NCI-H1930 (cell line): ENCODE measurements around the gene LPIN1.
"Not testable (repeated sequence)": the region's sequence is repeated elsewhere in the genome, so short reads cannot be mapped to it uniquely, and the experiment has no call there.

Experiments used
- DNase-seq, 2 experiments: peaks; one replicate each; lab custom pipeline; 2025; lab: John Stamatoyannopoulos, UW

Gene LPIN1

DNA sequence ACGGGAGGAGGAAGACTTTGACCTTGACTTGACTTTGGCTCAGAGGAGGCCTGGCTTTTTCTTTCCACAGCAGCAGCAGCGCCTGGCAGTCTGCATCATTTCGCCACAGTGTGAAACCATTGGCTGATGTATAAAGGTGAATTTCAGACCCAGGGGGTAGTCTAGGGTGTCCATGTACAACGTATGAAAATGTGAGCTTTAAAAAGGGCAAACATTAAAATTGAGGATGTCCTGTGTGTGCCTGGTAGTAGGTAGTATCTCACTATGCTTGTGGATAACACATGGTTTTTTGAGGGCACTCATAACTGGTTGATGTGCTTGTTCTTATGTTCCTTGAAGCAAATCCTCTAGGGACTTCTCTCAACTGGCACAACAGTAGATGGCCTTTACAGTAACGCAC is 86.1 kb downstream of the LPIN1 start:
- DNase-seq, result no peak

DNA sequence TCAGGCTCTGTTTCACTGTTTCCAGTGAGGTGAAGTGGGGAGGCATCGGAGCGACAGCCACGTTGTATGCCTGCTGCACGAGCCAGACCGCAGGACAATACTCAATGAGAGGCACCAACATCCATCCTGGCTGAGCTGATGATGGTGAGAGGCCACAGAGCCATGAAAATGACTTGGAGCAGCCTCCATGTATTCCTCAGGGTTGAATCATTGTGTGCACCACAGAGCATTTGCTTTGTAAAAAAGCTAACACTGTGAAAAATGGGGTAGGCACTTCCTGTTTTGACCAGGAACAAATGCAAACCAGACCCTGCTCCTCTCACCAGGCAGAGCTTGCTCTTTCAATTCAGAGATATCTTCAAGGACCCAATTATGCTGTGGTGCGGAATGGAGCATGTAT is 87.2 kb downstream of the LPIN1 start:
- no peak for DNase-seq

DNA sequence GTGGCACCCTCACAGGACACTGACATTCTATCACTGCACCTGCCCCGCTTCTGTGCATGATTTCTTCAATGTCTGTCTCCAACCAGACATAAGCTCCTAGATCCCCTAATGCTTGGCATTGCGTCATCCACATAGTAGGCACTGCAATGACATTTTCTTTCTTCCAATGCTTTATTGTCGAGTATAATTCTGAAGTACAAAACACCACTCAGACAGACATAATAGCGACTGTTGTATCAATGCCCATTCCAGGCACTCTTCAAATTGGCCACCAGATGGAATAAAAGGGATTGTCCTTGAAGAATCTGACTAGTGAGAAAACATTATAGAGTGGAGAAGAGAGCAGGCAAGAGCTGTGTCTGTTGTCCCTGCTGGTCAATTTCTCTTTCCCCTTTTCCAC is 89.0 kb downstream of the LPIN1 start:
- no peak for DNase-seq

DNA sequence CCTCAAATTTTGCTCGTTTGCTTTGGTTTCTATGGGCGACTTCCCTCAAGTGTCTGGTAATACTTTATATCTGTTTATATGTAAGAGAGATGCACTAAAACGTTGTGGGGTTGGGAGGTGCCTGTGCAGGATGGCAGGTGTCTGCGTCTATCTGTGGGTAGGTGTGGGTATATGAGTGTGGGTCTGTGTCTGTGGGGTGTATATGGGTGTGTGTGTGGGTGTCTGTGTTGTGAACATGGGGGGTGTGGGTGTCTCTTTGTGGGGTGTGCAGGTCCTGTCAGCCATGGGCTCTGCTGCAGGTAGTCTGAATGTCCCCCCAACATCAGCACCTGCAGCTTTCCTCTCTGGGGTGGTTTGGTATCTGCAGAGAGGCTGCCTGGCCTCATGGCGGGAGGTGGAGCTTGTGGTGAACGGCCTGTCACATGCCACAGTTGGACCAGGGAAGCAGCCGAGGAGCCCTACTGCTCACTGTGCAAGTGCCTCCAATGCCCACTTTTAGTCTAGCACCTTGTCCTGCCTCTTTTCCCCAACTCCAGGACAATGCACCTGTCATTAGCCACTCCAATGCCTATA is 90.3 kb downstream of the LPIN1 start:
- DNase-seq, result no peak

DNA sequence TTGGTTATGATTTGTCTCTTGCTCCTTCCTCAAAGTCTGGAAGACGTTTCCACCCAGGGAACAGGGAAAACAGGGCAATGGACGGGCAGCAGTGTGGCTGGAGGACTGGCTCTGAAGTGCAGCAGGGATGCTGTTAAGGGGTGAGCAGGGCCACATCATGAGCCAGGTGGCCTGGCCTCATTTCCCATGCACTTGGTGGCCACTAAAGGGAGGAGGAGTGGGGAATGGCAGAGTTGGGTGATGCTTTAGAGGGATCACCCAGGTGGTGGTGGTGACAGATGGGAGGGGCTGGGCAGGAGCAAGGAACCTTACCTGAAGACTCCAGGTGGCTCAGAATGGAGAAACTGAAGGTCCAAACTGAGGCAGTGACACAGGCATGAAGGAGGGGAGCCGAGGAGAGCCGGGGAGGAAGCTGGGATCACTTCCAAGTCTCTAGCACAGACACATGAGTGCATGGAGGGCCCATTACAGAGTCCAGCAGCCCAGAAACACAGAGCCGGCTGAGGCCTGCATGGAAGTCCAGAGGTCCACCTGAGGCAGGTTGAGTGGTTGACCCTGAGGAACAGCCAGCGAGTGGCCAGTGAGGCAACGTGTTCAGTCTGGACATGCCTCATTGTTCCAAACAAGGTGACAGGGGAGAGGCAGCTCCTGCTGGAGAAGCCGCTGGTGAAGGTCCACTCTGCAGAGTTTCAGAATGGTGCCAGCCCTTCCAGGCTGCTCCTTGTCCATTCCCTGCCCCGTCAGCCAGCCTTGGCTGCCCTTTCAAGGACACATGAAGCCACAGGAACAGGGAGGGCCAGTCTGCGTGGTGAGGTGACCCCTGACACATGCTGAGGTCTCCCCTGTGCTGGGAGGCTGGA is 91.7 kb downstream of the LPIN1 start:
- no peak for DNase-seq

DNA sequence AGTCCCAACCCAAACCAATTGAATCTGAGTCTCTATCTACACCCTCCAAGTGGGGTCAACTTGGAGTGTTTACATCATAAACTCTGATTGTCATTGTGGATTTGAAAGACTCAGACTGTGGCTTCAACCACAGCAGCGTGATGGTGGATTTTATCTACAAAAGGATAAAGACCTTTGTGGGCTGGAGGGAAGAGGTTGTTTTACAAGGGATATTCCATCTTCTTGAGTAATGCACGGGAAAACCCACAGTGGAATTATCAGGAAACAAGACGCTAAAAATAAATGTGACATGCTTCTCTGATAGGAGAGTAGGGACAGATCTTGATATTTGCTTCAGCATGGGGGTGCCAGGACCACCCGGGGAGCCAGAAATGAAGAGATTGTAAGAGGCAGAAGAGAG is 93.5 kb downstream of the LPIN1 start:
- no peak for DNase-seq

DNA sequence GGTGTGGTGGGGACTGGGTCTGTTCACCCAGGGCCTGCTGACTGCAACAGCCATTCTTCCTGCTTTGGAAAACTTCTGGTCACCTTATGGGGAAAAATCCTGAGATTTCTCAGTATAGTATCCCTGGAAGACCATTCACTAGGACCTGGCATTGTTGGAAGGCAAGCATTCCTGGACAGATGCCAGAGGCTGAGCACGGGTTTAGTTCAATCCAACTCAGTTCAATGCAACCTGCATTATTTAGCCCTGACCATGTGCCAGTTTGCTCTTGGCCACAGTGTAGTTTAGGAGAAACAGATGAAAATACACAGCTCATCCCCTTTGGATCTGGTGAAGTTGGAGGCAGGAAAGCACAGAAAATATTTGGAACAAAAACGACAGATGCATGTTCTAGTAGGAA is 95.9 kb downstream of the LPIN1 start:
- no peak for DNase-seq

DNA sequence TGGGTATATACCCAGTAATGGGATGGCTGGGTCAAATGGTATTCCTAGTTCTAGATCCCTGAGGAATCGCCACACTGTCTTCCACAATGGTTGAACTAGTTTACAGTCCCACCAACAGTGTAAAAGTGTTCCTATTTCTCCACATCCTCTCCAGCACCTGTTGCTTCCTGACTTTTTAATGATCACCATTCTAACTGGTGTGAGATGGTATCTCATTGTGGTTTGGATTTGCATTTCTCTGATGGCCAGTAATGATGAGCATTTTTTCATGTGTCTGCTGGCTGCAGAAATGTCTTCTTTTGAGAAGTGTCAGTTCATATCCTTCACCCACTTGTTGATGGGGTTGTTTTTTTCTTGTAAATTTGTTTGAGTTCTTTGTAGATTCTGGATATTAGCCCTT is 98.4 kb downstream of the LPIN1 start:
- DNase-seq, result not testable (repeated sequence)

DNA sequence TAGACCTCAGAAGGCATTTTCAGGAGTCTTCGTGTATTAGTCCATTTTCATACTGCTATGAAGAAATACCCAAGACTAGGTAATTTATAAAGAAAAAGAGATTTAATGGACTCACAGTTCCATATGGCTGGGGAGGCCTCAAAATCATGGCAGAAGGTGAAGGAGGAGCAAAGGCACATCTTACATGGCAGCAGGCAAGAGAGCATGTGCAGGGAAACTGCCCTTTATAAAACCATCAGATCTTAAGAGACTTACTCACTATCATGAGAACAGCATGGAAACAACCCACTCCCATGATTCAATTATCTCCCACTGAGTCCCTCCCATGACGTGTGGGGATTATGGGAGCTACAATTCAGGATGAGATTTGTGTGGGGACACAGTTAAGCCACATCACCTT is 101.5 kb downstream of the LPIN1 start:
- DNase-seq, result not testable (repeated sequence)

DNA sequence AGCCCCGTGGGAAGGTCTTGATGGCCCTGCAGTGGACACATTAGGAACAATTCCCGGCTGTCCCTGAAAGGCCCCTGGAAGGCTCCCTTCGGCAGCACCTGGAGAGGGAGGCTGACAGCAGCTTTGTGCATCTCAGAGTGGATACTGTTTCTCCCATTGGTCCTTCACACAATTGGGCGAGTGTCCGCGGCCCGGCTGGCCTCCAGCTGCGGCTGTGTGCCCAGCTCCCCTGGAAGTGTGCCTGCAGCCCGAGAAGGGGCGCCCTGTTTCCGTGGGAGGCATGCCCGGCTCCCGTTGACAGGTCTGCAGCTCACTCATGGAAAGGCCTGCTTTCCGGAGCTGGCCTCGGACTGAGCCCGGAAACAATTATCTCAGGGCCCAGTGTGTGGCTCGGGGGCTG is 103.7 kb downstream of the LPIN1 start:
- no peak for DNase-seq

DNA sequence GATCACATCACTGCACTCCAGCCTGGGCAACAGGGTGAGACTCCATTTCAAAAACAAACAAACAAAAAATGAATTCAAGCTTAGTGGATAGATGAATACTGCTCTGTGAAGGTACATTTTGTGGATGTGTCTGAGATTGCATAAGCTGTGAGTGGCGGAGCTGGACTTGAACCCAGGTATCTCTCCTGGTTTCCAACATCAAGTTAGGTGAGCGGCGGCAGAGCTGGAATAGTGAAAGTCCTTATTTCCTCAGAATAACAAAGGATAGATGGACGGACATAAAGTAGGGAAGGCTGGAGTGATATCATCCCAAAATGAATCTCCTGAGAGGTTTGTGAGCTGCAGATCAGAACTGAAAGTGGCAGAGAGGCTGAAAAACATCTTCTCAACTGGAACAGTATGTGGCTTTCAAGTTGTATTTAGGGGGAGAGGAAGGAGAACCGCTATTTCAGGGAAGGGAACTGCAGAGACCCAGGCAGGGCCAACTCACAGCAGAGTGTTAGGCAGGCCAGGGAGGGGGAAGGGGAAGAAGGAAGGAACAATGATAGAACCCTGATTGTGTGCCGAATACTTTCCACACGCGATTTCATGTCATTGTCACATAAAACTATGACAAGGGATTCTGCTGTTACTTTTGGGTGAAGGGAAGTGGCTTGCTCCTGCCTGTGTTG is 106.2 kb downstream of the LPIN1 start:
- DNase-seq, result no peak

DNA sequence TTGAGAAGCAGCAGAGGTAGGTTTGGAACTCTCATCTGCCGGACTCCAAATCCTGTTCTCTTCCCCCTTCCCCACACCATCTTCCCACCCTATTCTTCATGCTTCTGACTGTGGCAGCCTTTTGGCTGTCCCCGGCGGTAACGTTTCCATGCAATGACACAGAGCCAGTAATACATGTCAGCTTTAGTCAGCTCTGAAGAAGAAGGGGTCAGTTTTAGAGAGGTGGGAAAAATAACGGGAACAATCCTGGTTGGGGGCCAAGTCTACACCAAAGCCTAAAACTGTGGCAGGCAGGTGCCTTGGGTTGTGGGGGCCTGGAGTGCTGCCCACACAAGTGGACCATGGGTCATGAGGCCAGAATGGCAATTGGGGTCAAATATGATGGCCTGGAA is 106.8 kb downstream of the LPIN1 start:
- DNase-seq, result no peak

DNA sequence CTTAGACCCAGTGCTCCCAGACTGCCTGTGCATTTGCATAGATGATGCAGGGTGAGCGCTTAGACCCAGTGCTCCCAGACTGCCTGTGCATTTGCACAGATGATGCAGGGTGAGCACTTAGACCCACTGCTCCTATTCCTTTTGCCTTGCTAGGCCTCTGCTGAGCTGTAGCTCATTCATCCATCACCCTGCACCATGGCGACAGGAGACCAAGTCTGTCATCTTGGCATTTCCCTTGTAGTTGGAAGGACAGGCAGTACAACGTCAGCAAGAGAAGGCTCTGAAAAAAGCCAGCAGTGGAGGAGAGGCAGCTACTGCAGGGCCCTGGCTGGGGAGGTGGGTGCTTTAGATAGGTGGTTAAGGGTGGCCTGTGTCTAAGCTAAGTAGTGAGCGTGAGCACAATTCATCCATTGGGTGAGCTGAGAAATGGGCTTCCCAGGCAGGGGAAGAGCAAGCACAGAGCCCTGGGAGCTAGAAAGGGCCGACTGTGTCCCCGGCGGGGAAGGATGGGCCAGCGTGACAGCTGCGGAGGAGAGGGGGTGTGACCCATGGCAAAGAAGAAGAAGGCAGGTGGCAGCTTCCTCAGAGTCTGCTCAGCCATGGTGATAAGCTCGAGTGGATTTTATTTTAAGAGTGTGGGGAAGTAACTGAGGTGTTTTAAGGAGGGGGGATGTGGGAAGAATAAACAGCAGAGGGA is 108.8 kb downstream of the LPIN1 start:
- DNase-seq, result no peak

DNA sequence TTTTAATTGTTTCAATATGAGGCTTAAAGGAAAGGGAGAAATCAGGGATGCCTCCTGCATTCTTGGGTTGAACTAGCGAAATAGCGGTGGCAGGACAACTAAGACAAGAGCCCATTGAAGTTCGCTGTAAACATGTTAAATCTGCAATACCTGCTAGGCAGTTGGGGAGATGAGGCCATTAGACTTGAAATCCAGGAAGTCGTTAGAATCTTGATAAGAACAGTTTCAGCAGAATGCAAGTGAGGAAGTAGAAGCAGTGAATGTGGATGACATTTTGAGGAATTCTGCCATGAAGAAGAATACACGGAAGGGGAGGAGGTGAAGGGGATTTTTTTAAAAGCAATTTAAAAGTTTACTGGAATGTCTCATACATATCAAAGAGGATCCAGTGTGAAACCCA is 109.7 kb downstream of the LPIN1 start:
- DNase-seq, result no peak

DNA sequence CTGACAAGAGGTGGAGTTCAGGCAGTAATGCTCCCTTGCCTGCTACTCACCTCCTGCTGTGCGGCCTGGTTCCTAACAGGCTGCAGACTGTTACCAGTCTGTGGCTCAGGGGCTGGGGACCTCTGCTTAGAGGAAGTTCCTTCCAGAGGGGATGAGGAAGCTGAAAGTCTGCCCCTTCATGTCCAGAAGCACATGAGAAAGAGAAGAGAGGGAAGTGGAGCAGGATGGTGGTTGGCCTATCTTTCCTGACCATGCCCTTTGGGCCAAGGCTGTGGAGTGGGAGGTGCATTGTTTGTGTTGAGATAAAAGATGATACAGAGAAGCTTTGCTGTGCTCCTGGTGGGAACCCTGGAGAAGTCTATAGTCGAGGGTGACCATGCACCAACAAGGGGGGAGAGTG is 112.5 kb downstream of the LPIN1 start:
- DNase-seq, result no peak

DNA sequence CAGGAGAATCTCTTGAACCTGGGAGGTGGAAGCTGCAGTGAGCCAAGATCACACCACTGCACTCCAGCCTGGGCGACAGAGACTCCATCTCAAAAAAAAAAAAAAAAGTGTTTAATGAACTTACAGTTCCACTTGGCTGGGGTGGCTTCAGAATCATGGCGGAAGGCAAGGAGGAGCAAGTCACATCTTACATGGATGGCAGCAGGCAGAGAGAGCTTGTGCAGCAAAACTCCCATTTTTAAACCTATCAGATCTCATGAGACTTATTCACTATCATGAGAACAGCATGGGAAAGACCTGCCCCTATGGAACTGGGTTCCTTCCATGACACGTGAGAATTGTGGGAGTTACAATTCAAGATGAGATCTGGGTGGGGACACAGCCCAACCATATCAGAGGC is 113.5 kb downstream of the LPIN1 start:
- not testable (repeated sequence) for DNase-seq

DNA sequence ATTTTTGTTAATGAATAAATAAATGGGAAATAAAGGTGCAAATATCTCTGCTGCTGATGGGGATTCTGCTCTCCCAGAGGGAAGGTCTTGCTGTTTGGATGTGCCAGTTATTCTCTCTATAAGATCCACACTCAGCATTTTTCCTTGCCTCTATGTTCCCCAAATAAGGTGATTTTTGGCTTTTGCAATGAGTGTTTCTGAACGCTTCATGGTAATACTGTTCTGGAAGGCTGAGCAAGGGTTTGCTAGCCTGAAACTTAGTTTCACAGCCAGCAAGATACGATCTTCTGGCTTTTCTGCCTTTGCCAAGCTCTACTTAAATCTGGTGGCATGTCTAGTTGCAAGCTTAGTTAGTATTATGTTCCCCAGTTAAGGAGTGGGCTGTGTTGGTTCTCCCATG is 114.6 kb downstream of the LPIN1 start:
- no peak for DNase-seq

DNA sequence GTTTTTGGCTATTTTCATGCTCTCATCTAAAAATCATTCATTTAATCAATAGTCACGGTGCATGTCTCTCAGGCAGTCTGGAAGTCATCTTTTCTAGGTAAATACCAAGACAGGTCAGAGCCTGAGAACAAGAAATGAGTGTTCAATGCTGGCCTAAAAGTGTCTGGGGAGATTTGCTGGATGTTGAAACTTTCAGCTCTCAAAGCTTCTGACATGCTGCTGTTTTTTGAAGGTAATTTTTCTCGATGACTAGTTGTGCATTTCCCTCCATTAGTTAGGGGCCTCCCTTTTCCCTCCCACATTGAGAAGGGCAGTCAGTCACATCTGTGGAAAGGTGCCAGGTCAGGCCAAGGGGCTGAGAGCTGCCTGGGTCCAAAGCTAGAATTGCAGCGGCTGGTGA is 115.6 kb downstream of the LPIN1 start:
- DNase-seq, result no peak

DNA sequence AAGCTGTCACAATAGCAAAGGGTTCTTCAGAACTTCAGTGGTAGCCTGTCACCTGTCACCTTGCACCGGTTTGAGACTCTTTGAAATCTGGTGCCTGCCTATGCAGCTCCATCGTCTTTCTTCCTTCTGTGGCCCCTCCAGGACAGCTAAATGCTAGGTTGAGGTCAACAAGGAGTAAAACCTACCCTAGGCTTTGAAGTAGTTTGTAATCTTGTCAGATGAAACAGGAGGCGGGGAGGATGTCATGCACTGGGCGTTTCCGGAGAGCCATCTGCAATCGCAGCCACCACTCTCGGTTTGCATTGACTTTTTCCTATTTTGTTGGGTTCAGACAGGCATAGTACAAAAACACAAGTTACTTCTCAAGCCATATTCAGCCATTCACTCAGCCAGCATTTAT is 116.7 kb downstream of the LPIN1 start:
- no peak for DNase-seq

DNA sequence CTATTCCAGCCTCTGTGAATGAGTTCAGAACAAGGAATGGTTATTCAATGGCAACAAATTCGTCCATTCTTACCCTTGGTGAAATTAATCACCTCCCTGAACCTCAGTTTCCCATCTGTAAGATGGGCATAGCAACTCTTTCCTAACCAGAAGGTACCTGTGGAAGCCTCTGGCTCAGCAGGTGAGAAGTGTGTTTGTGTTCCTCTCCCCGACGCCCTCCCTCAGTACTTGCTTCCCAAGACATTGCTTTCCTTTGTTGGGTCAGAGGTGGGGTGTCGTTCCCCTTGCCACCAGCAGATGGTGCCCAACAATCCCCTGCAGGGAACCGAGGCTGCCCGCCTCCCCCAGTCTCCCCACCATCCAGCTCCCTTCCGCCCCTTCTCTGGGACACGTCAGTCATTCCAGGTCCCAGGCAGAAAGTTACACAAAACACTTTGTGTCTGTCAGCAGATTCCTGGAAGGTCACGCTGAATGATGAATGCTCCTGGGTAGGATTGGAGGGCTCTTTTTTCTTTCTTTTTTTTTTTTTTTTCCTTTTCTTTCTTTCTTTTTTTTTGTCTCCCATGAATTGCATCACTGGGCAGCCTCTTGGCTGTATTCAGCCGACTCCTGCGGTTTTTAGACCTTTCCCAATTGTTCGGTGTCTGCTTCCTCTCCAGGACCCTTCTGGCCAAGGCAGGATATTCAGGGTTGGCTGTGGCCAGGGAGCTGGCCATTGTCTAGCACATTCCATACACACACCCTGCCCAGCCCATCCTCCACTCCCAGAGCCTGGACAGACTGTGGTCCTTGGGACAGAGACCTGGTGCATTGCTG is 117.3 kb downstream of the LPIN1 start:
- peak; percentile 22 to 39 for DNase-seq

DNA sequence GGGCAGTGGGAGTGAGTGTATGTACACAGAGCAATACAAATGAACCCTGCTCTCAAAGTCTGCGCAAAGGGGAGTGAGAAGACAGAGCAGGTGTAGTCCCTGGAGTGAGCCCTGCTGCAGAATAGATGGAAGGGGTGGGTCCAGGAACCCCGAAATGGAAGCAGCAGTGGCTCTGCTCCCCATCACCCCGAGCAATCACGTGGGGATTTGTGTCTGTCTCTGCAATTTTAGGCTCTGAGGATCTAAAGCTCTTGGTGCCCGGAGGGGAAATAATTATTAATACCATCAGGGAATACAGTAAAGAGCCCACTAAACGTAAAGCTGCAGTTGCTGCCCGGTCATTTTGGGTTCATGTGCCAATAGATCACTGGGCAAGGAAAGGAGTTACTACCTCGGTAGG is 118.3 kb downstream of the LPIN1 start:
- DNase-seq, result no peak

DNA sequence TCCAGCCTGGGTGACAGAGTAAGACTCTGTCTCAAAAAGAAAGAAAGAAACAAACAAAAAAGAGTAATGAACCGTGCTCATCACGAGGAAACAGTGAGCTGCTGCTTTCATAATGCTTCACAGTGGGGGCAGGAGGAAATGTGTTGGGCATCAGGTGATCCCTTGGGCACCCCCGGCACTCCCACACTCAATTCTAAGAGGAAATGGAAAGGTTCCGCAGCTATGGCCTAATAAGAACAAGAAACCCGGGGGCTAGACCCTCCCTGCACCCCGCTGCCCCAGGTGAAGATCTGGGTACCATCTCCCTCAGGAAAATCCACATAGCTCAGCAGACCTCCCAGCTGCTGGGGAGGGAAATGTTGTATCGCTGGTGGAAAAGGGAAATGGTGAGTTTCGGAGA is 118.9 kb downstream of the LPIN1 start:
- DNase-seq, result no peak
